PC-9 (cell line): ENCODE measurements around the gene GALNT10.

Source experiments
- EZH2 ChIP-seq: fragments of 200-600 bp; sonication (generic); IDR thresholded peaks from 2 replicates; pipeline ENCODE4 v1.8.0; 2017; ENCODE audit warnings: antibody characterized with exemption, low read depth
- TF ChIP-seq, protein P1 (sequence below): fragments of 200-600 bp; sonication (generic); conservative IDR thresholded peaks from 2 replicates; pipeline ENCODE4 v1.6.1; 2017; ENCODE audit warnings: mixed run types, antibody characterized with exemption, mild to moderate bottlenecking, moderate library complexity

DNA sequence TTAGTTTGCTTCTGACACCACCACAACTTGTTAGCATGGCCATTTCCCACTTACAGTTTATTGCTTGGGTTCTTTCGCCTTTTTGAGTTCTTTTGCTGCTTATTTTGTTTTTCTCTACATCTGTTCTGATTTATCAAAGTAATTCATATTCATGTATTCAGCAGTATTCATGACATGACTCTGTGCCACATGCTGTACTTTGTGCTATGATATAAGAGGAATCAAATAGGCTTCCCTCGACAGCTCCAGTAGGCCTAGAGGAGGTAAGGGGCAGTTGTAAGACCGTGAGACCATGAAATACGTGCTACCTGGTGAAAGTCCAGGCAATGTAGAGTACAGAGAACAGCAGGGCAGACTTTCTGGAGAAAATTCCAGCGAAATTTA, 144.5 kb downstream of the GALNT10 start:
- TF ChIP-seq, protein P1, sequence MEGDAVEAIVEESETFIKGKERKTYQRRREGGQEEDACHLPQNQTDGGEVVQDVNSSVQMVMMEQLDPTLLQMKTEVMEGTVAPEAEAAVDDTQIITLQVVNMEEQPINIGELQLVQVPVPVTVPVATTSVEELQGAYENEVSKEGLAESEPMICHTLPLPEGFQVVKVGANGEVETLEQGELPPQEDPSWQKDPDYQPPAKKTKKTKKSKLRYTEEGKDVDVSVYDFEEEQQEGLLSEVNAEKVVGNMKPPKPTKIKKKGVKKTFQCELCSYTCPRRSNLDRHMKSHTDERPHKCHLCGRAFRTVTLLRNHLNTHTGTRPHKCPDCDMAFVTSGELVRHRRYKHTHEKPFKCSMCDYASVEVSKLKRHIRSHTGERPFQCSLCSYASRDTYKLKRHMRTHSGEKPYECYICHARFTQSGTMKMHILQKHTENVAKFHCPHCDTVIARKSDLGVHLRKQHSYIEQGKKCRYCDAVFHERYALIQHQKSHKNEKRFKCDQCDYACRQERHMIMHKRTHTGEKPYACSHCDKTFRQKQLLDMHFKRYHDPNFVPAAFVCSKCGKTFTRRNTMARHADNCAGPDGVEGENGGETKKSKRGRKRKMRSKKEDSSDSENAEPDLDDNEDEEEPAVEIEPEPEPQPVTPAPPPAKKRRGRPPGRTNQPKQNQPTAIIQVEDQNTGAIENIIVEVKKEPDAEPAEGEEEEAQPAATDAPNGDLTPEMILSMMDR, result no peak
- no peak for TF ChIP-seq EZH2
